Endothelial cell of umbilical vein (primary cell): ENCODE results near the gene PRICKLE4. TPM values are rescaled to one million over a fixed set of nuclear protein-coding genes. Genes with fewer than 3 reads are reported as not detected.

ENCODE experiments used
- BruUV-seq: library from RNA; stranded (reverse); fragments of 400-500 nt; replicated peaks from 2 replicates; lab custom pipeline; 2021; lab: Mats Ljungman, UMichigan
- CTCF ChIA-PET: fragments of 300-600, 350-600 bp; sonication (Branson Sonifier 250); formaldehyde crosslinking; loops from one replicate; lab custom pipeline; 2021; ENCODE audit warnings: antibody characterized with exemption, inconsistent platforms; lab: Charles Lee
- POLR2A ChIA-PET: fragments of 300-600, 350-600 bp; sonication (Branson Sonifier 250); formaldehyde crosslinking; loops from one replicate; lab custom pipeline; 2021; ENCODE audit warnings: antibody characterized with exemption, inconsistent platforms; lab: Charles Lee
- DNase-seq: peaks from one replicate; pipeline ENCODE4 v3.0.0-alpha.2; 2011; ENCODE audit warnings: low read depth, low spot score
- FAIRE-seq: peaks from 2 replicates; lab custom pipeline; 2011; peaks lifted over from hg19 to GRCh38; lab: Jason Lieb, UNC
- H2AFZ ChIP-seq: 2 replicates; pipeline ENCODE4 v1.6.0; 2012; ENCODE audit warnings: low read depth, low read length, control low read depth, inconsistent platforms
- H3K27ac ChIP-seq: 2 replicates; pipeline ENCODE4 v1.5.1; 2011; ENCODE audit warnings: low read depth, mild to moderate bottlenecking, control low read depth, low read length, moderate library complexity; ENCODE audit not compliant: insufficient read depth
- H3K27me3 ChIP-seq, 2 experiments: 2 replicates each; pipeline versions ENCODE4 v1.6.0 to v1.6.1; 2011; ENCODE audit warnings: low read length in 2 of 2, mixed read lengths in 1 of 2; ENCODE audit not compliant: control insufficient read depth in 2 of 2, insufficient read depth in 2 of 2
- H3K36me3 ChIP-seq, 2 experiments: 2 replicates in 1 of 2; 3 replicates in 1 of 2; pipeline ENCODE4 v1.5.1; 2011; ENCODE audit warnings: low read length in 2 of 2, mild to moderate bottlenecking in 1 of 2, moderate library complexity in 1 of 2; ENCODE audit not compliant: control insufficient read depth in 2 of 2, insufficient read depth in 2 of 2; ENCODE audit errors: extremely low read depth in 1 of 2
- H3K4me1 ChIP-seq: 3 replicates; pipeline ENCODE4 v1.5.1; 2011; ENCODE audit warnings: mild to moderate bottlenecking, low read length; ENCODE audit not compliant: control insufficient read depth, insufficient read depth; ENCODE audit errors: extremely low read depth
- H3K4me2 ChIP-seq: 2 replicates; pipeline ENCODE4 v1.6.1; 2011; ENCODE audit warnings: low read length, control low read depth, mixed read lengths; ENCODE audit not compliant: insufficient read depth
- H3K4me3 ChIP-seq, 3 experiments: fragments of 200-600 bp in 1 of 3; sonication (generic), shearing (Covaris generic) in 1 of 3; replicated peaks in 1 of 3; 2 replicates each; pipeline ENCODE4 v1.5.1; 2011 to 2016; ENCODE audit warnings: control low read depth in 3 of 3, low read length in 3 of 3, mild to moderate bottlenecking in 2 of 3, inconsistent platforms in 1 of 3, low read depth in 1 of 3, moderate library complexity in 1 of 3; ENCODE audit not compliant: insufficient read depth in 1 of 3
- H3K79me2 ChIP-seq: 2 replicates; pipeline ENCODE4 v1.6.0; 2012; ENCODE audit warnings: low read length, inconsistent platforms; ENCODE audit not compliant: control insufficient read depth, insufficient read depth
- H3K9ac ChIP-seq: replicated peaks from 2 replicates; pipeline ENCODE3; 2011; ENCODE audit warnings: low read length, control low read depth; ENCODE audit not compliant: insufficient read depth; ENCODE audit errors: extremely low read depth
- H3K9me1 ChIP-seq: replicated peaks from 3 replicates; pipeline ENCODE4 v1.6.0; 2011; ENCODE audit warnings: mild to moderate bottlenecking, low read length; ENCODE audit not compliant: control insufficient read depth, insufficient read depth; ENCODE audit errors: extremely low read depth
- H3K9me3 ChIP-seq: replicated peaks from 2 replicates; pipeline ENCODE4 v1.5.1; 2012; ENCODE audit warnings: low read length, inconsistent platforms; ENCODE audit not compliant: control insufficient read depth, insufficient read depth
- H4K20me1 ChIP-seq: replicated peaks from 2 replicates; pipeline ENCODE3; 2011; ENCODE audit warnings: mild to moderate bottlenecking, low read length; ENCODE audit not compliant: control insufficient read depth, insufficient read depth; ENCODE audit errors: extremely low read depth
- EZH2 ChIP-seq: IDR thresholded peaks from 2 replicates; pipeline ENCODE4 v1.6.1; 2012; ENCODE audit warnings: borderline replicate concordance, low read depth, mild to moderate bottlenecking, moderate library complexity, low read length, inconsistent platforms; ENCODE audit not compliant: severe bottlenecking
- FOS ChIP-seq: IDR thresholded peaks from 2 replicates; pipeline ENCODE4 v1.6.1; 2011; ENCODE audit warnings: mild to moderate bottlenecking, low read length, moderate library complexity, borderline replicate concordance; ENCODE audit not compliant: insufficient read depth
- GATA2 ChIP-seq: IDR thresholded peaks from 2 replicates; pipeline ENCODE4 v1.7.0; 2011; ENCODE audit warnings: low read depth, mild to moderate bottlenecking, moderate library complexity, mixed read lengths, low read length; ENCODE audit not compliant: insufficient read length, insufficient read depth
- JUN ChIP-seq: IDR thresholded peaks from 2 replicates; pipeline ENCODE4 v1.6.1; 2011; ENCODE audit warnings: borderline replicate concordance, low read depth; ENCODE audit not compliant: insufficient read length, insufficient read depth
- MYC ChIP-seq: IDR thresholded peaks from one replicate; pipeline ENCODE4 v1.6.1; 2011; ENCODE audit warnings: mild to moderate bottlenecking, low read depth, low read length
- POLR2A ChIP-seq: IDR thresholded peaks from 2 replicates; pipeline ENCODE4 v1.6.1; 2012; ENCODE audit warnings: low read depth, mild to moderate bottlenecking, control low read depth, low read length
- POLR2AphosphoS5 ChIP-seq: IDR thresholded peaks from 2 replicates; pipeline ENCODE4 v1.6.1; 2012; ENCODE audit warnings: low read depth, mild to moderate bottlenecking, control low read depth, low read length, moderate library complexity; ENCODE audit not compliant: insufficient read depth
- dilution Hi-C: fragments of 300-500 bp; cut with MboI; formaldehyde crosslinking; loops from one replicate; pipeline ENCODE4 v1.15.0; 2019; ENCODE audit warnings: low sequenced_read_pairs; ENCODE audit not compliant: extremely low pct_ligation_motif_present
- intact Hi-C: fragments of 100-400 bp; cut with micrococcal nuclease; formaldehyde crosslinking; loops from one replicate; pipeline ENCODE4 v1.10.0; 2022
- polyA plus RNA-seq, 4 experiments: library from polyadenylated mRNA; depleted of rRNA in 3 of 4; stranded (reverse) in 3 of 4; unstranded in 1 of 4; fragments of >200 nt; gene quantifications; 2 replicates each; pipeline versions ENCODE4 v1.2.1 to v1.2.3, GENCODE V29; 2011 to 2012; ENCODE audit warnings: missing spikeins in 1 of 4
- total RNA-seq: library from RNA; stranded (reverse); gene quantifications from 2 replicates; pipeline ENCODE4 v1.2.3, GENCODE V29; 2021
- TF ChIP-seq, protein P1 (sequence below), 2 donors: IDR thresholded peaks; 1 replicate in 1 of 2; 2 replicates in 1 of 2; pipeline ENCODE4 v1.5.1; 2011; ENCODE audit warnings: low read length in 2 of 2, mild to moderate bottlenecking in 2 of 2, moderate library complexity in 2 of 2, control low read depth in 1 of 2, inconsistent platforms in 1 of 2, low read depth in 1 of 2; ENCODE audit not compliant: insufficient read depth in 1 of 2; ENCODE audit errors: extremely low read depth in 1 of 2
- TF ChIP-seq, protein P2 (sequence below): IDR thresholded peaks from 2 replicates; pipeline ENCODE4 v1.6.1; 2011; ENCODE audit not compliant: insufficient read depth, insufficient read length

The PRICKLE4 gene
- total and polyA plus RNA-seq, 2 donors (not counting 3 experiments of a cell fraction or from before 2014, with no cell fraction given), result 1.0 to 3.3 TPM

DNA sequence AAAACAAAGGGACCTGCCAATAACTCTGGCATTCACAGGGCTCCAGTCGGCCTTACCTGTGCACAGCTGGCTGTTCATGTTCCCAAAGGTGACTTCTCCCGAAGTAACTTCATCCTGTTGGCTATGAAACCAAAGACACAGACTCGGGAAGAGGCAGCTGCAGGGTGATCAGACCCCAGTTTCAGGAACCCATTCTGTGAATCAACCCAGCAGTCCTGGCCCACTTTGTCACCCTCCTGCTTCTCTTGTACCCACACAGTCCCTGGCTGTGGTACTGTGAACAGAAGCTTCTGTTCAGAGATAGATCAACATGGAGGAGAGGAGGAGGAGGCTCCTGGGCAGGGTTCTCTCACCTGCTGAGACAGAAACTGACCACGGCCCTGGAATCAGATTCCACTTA is 24.7 kb upstream of the PRICKLE4 start:
- CTCF ChIA-PET, result no interaction called here
- H3K27ac ChIP-seq, result no peak overlapping the region
- intact Hi-C loops, result no loop called here
- BruUV-seq, result no TSS peak
- no peak overlapping the region for H3K9ac ChIP-seq
- TF ChIP-seq JUN (no peak), POLR2AphosphoS5 (no peak), POLR2A (no peak), GATA2 (no peak), FOS (no peak), MYC (no peak), EZH2 (no peak)
- TF ChIP-seq, protein P1, sequence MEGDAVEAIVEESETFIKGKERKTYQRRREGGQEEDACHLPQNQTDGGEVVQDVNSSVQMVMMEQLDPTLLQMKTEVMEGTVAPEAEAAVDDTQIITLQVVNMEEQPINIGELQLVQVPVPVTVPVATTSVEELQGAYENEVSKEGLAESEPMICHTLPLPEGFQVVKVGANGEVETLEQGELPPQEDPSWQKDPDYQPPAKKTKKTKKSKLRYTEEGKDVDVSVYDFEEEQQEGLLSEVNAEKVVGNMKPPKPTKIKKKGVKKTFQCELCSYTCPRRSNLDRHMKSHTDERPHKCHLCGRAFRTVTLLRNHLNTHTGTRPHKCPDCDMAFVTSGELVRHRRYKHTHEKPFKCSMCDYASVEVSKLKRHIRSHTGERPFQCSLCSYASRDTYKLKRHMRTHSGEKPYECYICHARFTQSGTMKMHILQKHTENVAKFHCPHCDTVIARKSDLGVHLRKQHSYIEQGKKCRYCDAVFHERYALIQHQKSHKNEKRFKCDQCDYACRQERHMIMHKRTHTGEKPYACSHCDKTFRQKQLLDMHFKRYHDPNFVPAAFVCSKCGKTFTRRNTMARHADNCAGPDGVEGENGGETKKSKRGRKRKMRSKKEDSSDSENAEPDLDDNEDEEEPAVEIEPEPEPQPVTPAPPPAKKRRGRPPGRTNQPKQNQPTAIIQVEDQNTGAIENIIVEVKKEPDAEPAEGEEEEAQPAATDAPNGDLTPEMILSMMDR (IDR thresholded peaks at IDR 0.05; ENCODE audit: extremely low read depth in 1 of 2, insufficient read depth in 1 of 2, low read depth in 1 of 2, low read length in 2 of 2), result no peak
- TF ChIP-seq, protein P2, sequence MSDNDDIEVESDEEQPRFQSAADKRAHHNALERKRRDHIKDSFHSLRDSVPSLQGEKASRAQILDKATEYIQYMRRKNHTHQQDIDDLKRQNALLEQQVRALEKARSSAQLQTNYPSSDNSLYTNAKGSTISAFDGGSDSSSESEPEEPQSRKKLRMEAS, result no peak
- H2AFZ ChIP-seq, result no peak overlapping the region
- H3K4me1 ChIP-seq, result no peaks in the 10 kb centered on the region
- H3K36me3 ChIP-seq, result no peaks in the 10 kb centered on the region
- no peaks in the 10 kb centered on the region for H3K79me2 ChIP-seq
- H3K4me2 ChIP-seq, result no peak overlapping the region
- H3K27me3 ChIP-seq, result peaks cover 3 to 7% of the 10 kb centered on the region in 2 experiments
- no peak overlapping the region for H3K4me3 ChIP-seq
- no peaks in the 10 kb centered on the region for H3K9me3 ChIP-seq
- FAIRE-seq (no peak), DNase-seq (no peak)
- dilution Hi-C loops, result no loop called here
- no peaks in the 10 kb centered on the region for H3K9me1 ChIP-seq
- POLR2A ChIA-PET, result no interaction called here
- H4K20me1 ChIP-seq, result no peaks in the 10 kb centered on the region
